Suprapubic skin (tissue), 4 donors: ENCODE data around the gene MYMK.

Experiments
- CTCF ChIP-seq, 2 donors: fragments of 200-600 bp in 1 of 2; fragments of 450-650 bp in 1 of 2; sonication (generic) in 1 of 2; IDR thresholded peaks; one replicate each; pipeline ENCODE4 v1.5.1; 2016 to 2019; ENCODE audit warnings: antibody characterized with exemption in 2 of 2, mild to moderate bottlenecking in 1 of 2, moderate library complexity in 1 of 2
- EP300 ChIP-seq: sonication (generic); formaldehyde crosslinking; IDR thresholded peaks from one replicate; pipeline ENCODE4 v1.6.1; 2017; ENCODE audit warnings: antibody characterized with exemption
- POLR2AphosphoS5 ChIP-seq, 3 donors: sonication (generic); formaldehyde crosslinking; IDR thresholded peaks; one replicate each; pipeline ENCODE4 v1.6.1; 2017; ENCODE audit warnings: antibody characterized with exemption in 3 of 3

- TF ChIP-seq CTCF (IDR thresholded peaks at IDR 0.05) = no peak
- TF ChIP-seq EP300 = no peak
- TF ChIP-seq POLR2AphosphoS5 (IDR thresholded peaks at IDR 0.05) = no peak
Observed at GRCh38 chr9:133464638-133465037, 60.1 kb downstream of the MYMK start.
